OCI-LY7 (cell line): ENCODE results near the gene ADAMTS2.

ENCODE experiments used
- EZH2phosphoT487 ChIP-seq: fragments of 200-600 bp; sonication (generic); IDR thresholded peaks from 2 replicates; pipeline ENCODE4 v1.6.1; 2018; ENCODE audit warnings: low read depth, borderline replicate concordance, mild to moderate bottlenecking, mixed run types, antibody characterized with exemption, low read length, moderate library complexity, mixed read lengths
- TF ChIP-seq, protein P1 (sequence below): fragments of 200-600 bp; sonication (generic); conservative IDR thresholded peaks from 2 replicates; pipeline ENCODE4 v1.5.1; 2014; ENCODE audit warnings: mild to moderate bottlenecking, antibody characterized with exemption, low read length, moderate library complexity, mixed read lengths

GRCh38 chr5:179306191-179307012, 38.9 kb downstream of the ADAMTS2 start:
- TF ChIP-seq, protein P1, sequence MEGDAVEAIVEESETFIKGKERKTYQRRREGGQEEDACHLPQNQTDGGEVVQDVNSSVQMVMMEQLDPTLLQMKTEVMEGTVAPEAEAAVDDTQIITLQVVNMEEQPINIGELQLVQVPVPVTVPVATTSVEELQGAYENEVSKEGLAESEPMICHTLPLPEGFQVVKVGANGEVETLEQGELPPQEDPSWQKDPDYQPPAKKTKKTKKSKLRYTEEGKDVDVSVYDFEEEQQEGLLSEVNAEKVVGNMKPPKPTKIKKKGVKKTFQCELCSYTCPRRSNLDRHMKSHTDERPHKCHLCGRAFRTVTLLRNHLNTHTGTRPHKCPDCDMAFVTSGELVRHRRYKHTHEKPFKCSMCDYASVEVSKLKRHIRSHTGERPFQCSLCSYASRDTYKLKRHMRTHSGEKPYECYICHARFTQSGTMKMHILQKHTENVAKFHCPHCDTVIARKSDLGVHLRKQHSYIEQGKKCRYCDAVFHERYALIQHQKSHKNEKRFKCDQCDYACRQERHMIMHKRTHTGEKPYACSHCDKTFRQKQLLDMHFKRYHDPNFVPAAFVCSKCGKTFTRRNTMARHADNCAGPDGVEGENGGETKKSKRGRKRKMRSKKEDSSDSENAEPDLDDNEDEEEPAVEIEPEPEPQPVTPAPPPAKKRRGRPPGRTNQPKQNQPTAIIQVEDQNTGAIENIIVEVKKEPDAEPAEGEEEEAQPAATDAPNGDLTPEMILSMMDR = no peak
- no peak for TF ChIP-seq EZH2phosphoT487
